ENCODE results near the gene ANKRD10.

DNA sequence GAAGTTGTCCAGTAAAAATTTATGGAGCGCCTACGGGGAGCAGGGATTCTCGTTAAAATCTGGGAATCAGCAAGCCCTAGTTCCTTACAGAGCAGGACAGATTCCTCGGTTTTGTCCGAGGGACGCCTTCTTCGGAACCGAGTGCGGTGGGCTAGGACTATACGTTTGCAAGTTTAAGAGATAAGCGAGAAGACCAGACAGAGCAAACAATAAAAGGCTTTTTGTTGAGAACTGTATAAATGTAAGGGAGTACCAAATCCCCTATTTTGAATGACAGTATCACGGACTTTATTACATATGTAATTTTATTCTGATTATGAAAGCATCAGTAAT lies 971 bp upstream of the ANKRD10 start:
- TF ChIP-seq, protein P1, sequence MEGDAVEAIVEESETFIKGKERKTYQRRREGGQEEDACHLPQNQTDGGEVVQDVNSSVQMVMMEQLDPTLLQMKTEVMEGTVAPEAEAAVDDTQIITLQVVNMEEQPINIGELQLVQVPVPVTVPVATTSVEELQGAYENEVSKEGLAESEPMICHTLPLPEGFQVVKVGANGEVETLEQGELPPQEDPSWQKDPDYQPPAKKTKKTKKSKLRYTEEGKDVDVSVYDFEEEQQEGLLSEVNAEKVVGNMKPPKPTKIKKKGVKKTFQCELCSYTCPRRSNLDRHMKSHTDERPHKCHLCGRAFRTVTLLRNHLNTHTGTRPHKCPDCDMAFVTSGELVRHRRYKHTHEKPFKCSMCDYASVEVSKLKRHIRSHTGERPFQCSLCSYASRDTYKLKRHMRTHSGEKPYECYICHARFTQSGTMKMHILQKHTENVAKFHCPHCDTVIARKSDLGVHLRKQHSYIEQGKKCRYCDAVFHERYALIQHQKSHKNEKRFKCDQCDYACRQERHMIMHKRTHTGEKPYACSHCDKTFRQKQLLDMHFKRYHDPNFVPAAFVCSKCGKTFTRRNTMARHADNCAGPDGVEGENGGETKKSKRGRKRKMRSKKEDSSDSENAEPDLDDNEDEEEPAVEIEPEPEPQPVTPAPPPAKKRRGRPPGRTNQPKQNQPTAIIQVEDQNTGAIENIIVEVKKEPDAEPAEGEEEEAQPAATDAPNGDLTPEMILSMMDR (IDR thresholded peaks at IDR 0.05; ENCODE audit: low read depth, low read length, poor library complexity, severe bottlenecking): no peak
- TF ChIP-seq EZH2phosphoT487 (IDR thresholded peaks at IDR 0.05; ENCODE audit: borderline replicate concordance, low read length): no peak
